IPS-20b (cell line): ENCODE results near the gene B3GLCT.
"Not testable (repeated sequence)": the region's sequence is repeated elsewhere in the genome, so short reads cannot be mapped to it uniquely, and the experiment has no call there.

Experiments used
- H3K27ac ChIP-seq: one replicate; pipeline ENCODE4 v1.5.1; 2013; ENCODE audit warnings: low read length
- H3K27me3 ChIP-seq: 2 replicates; pipeline ENCODE4 v1.6.1; 2013; ENCODE audit warnings: mild to moderate bottlenecking, low read length, inconsistent platforms; ENCODE audit not compliant: insufficient read depth
- H3K36me3 ChIP-seq: 2 replicates; pipeline ENCODE4 v1.6.1; 2013; ENCODE audit warnings: low read depth, mild to moderate bottlenecking, inconsistent platforms, low read length, moderate library complexity; ENCODE audit not compliant: insufficient read depth
- H3K4me1 ChIP-seq: 2 replicates; pipeline ENCODE4 v1.6.1; 2013; ENCODE audit warnings: mild to moderate bottlenecking, control low read depth, inconsistent platforms, low read length, moderate library complexity; ENCODE audit not compliant: insufficient read depth
- H3K4me3 ChIP-seq: 2 replicates; pipeline ENCODE4 v1.5.1; 2013; ENCODE audit warnings: mild to moderate bottlenecking, low read length, inconsistent platforms
- H3K9ac ChIP-seq: 2 replicates; pipeline ENCODE4 v1.6.1; 2013; ENCODE audit warnings: low read depth, mild to moderate bottlenecking, inconsistent platforms, low read length, moderate library complexity
- H3K9me3 ChIP-seq: 2 replicates; pipeline ENCODE4 v1.6.1; 2013; ENCODE audit warnings: mild to moderate bottlenecking, low read depth, low read length, inconsistent platforms; ENCODE audit not compliant: insufficient read depth

Gene B3GLCT

GRCh38 chr13:31168166-31168565, 31.6 kb upstream of the B3GLCT start:
- H3K4me3 ChIP-seq = no peak overlapping the region
- H3K36me3 ChIP-seq = no peaks in the 10 kb centered on the region
- H3K9ac ChIP-seq = no peak overlapping the region
- H3K27me3 ChIP-seq = no peaks in the 10 kb centered on the region
- no peaks in the 10 kb centered on the region for H3K9me3 ChIP-seq
- H3K27ac ChIP-seq = no peak overlapping the region
- no peaks in the 10 kb centered on the region for H3K4me1 ChIP-seq

- Histone ChIP-seq H3K36me3 (no peaks in the 10 kb centered on the region), H3K9me3 (no peaks in the 10 kb centered on the region), H3K4me1 (no peaks in the 10 kb centered on the region), H3K4me3 (no peak overlapping the region), H3K27me3 (no peaks in the 10 kb centered on the region), H3K9ac (no peak overlapping the region), H3K27ac (no peak overlapping the region)
Observed at GRCh38 chr13:31168736-31169135, 31.0 kb upstream of the B3GLCT start.

- Histone ChIP-seq H3K4me3 (no peak overlapping the region), H3K27me3 (no peaks in the 10 kb centered on the region), H3K9me3 (no peaks in the 10 kb centered on the region), H3K4me1 (no peaks in the 10 kb centered on the region), H3K9ac (no peak overlapping the region), H3K36me3 (no peaks in the 10 kb centered on the region), H3K27ac (no peak overlapping the region)
Observed at GRCh38 chr13:31172001-31172400, 27.8 kb upstream of the B3GLCT start.

GRCh38 chr13:31172535-31172934, 27.2 kb upstream of the B3GLCT start:
- H3K9ac ChIP-seq = no peak overlapping the region
- H3K27me3 ChIP-seq = no peaks in the 10 kb centered on the region
- H3K36me3 ChIP-seq = no peaks in the 10 kb centered on the region
- no peak overlapping the region for H3K27ac ChIP-seq
- no peak overlapping the region for H3K4me3 ChIP-seq
- H3K4me1 ChIP-seq = no peaks in the 10 kb centered on the region
- no peaks in the 10 kb centered on the region for H3K9me3 ChIP-seq

- no peaks in the 10 kb centered on the region for H3K27me3 ChIP-seq
- no peaks in the 10 kb centered on the region for H3K9me3 ChIP-seq
- no peaks in the 10 kb centered on the region for H3K36me3 ChIP-seq
- H3K4me1 ChIP-seq = no peaks in the 10 kb centered on the region
- H3K9ac ChIP-seq = no peak overlapping the region
- no peak overlapping the region for H3K4me3 ChIP-seq
- no peak overlapping the region for H3K27ac ChIP-seq
Observed at GRCh38 chr13:31174018-31174417, 25.8 kb upstream of the B3GLCT start.

GRCh38 chr13:31175847-31176532, 23.8 kb upstream of the B3GLCT start:
- Histone ChIP-seq H3K4me1 (no peaks in the 10 kb centered on the region), H3K9me3 (no peaks in the 10 kb centered on the region), H3K4me3 (no peak overlapping the region), H3K36me3 (no peaks in the 10 kb centered on the region), H3K27ac (no peak overlapping the region), H3K9ac (no peak overlapping the region), H3K27me3 (no peaks in the 10 kb centered on the region)

GRCh38 chr13:31177813-31178495, 21.8 kb upstream of the B3GLCT start:
- not testable (repeated sequence) for H3K9me3 ChIP-seq, H3K36me3 ChIP-seq, H3K4me3 ChIP-seq, H3K4me1 ChIP-seq, H3K27me3 ChIP-seq, H3K27ac ChIP-seq, H3K9ac ChIP-seq

GRCh38 chr13:31179241-31179640, 20.5 kb upstream of the B3GLCT start:
- Histone ChIP-seq H3K27ac (no peak overlapping the region), H3K9ac (no peak overlapping the region), H3K4me1 (no peaks in the 10 kb centered on the region), H3K36me3 (no peaks in the 10 kb centered on the region), H3K27me3 (no peaks in the 10 kb centered on the region), H3K9me3 (no peaks in the 10 kb centered on the region), H3K4me3 (no peak overlapping the region)

- Histone ChIP-seq H3K36me3 (no peaks in the 10 kb centered on the region), H3K27ac (no peak overlapping the region), H3K4me3 (no peak overlapping the region), H3K4me1 (no peaks in the 10 kb centered on the region), H3K27me3 (no peaks in the 10 kb centered on the region), H3K9me3 (no peaks in the 10 kb centered on the region), H3K9ac (no peak overlapping the region)
Observed at GRCh38 chr13:31179754-31180153, 20.0 kb upstream of the B3GLCT start.

GRCh38 chr13:31182987-31183386, 16.8 kb upstream of the B3GLCT start:
- H3K27me3 ChIP-seq = no peaks in the 10 kb centered on the region
- H3K4me3 ChIP-seq = no peak overlapping the region
- no peaks in the 10 kb centered on the region for H3K9me3 ChIP-seq
- no peaks in the 10 kb centered on the region; the same call in 1 of the 2 replicates for H3K4me1 ChIP-seq
- no peak overlapping the region for H3K9ac ChIP-seq
- no peak overlapping the region for H3K27ac ChIP-seq
- H3K36me3 ChIP-seq = no peaks in the 10 kb centered on the region

- H3K9me3 ChIP-seq = 0 out of 2 replicates have a peak, but pooled peaks cover 4% of the 10 kb centered on the region
- H3K36me3 ChIP-seq = no peaks in the 10 kb centered on the region
- H3K4me3 ChIP-seq = no peak overlapping the region
- H3K9ac ChIP-seq = no peak overlapping the region
- H3K4me1 ChIP-seq = no peaks in the 10 kb centered on the region; the same call in 1 of the 2 replicates
- H3K27me3 ChIP-seq = no peaks in the 10 kb centered on the region
- no peak overlapping the region for H3K27ac ChIP-seq
Observed at GRCh38 chr13:31184451-31184850, 15.3 kb upstream of the B3GLCT start.

- H3K4me1 ChIP-seq = no peaks in the 10 kb centered on the region; the same call in 1 of the 2 replicates
- H3K9ac ChIP-seq = no peak overlapping the region
- H3K36me3 ChIP-seq = no peaks in the 10 kb centered on the region
- no peaks in the 10 kb centered on the region for H3K27me3 ChIP-seq
- no peak overlapping the region for H3K4me3 ChIP-seq
- no peak overlapping the region for H3K27ac ChIP-seq
- H3K9me3 ChIP-seq = 0 out of 2 replicates have a peak, but pooled peaks cover 4% of the 10 kb centered on the region
Observed at GRCh38 chr13:31184981-31185645, 14.7 kb upstream of the B3GLCT start.
